NCI-H524 (cell line): ENCODE results near the gene VRK2.
A peak's percentile ranks its signal among the peaks of the same experiment; 100 is the strongest.
"Not testable (repeated sequence)": the region's sequence is repeated elsewhere in the genome, so short reads cannot be mapped to it uniquely, and the experiment has no call there.

Experiments used
- DNase-seq, 2 experiments: peaks; one replicate each; lab custom pipeline; 2025; lab: John Stamatoyannopoulos, UW

VRK2 gene

DNA sequence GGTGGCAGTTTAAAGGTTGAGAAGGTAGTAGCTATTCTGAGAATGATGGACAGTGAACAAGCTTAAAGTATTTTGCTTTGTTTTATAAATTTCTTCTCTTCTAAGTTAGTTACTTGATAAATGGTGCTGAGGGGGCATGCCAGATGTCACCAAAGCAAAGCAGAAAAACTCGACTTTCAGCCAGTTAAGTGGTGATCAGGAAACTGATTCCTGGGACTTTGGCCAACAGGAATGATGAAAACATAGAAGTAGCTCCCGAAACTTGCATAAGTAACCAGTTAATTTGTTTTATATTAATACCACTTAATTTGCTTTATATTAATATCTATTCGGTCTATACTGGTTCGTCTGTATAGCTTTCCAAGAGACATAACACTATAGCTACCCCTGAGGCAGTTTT lies 111.9 kb downstream of the VRK2 start:
- no peak for DNase-seq

GRCh38 chr2:58163913-58164312 lies 117.3 kb downstream of the VRK2 start:
- no peak for DNase-seq

GRCh38 chr2:58168130-58168529 lies 121.5 kb downstream of the VRK2 start:
- DNase-seq = not testable (repeated sequence)

DNA sequence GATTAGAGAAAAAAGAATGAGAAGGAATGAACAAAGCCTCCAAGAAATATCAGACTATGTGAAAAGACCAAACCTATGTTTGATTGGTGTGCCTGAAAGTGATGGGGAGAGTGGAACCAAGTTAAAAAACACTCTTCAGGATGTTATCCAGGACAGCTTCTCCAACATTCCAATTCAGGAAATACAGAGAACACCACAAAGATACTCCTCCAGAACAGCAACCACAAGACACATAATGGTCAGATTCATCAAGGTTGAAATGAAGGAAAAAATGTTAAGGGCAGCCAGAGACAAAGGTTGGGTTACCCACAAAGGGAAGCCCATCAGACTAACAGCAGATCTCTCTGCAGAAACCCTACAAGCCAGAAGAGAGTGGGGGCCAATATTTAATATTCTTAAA lies 123.2 kb downstream of the VRK2 start:
- DNase-seq = not testable (repeated sequence)

- DNase-seq = not testable (repeated sequence)
Observed at GRCh38 chr2:58170334-58170933, 123.8 kb downstream of the VRK2 start.

GRCh38 chr2:58171831-58172230 lies 125.2 kb downstream of the VRK2 start:
- not testable (repeated sequence) for DNase-seq

DNA sequence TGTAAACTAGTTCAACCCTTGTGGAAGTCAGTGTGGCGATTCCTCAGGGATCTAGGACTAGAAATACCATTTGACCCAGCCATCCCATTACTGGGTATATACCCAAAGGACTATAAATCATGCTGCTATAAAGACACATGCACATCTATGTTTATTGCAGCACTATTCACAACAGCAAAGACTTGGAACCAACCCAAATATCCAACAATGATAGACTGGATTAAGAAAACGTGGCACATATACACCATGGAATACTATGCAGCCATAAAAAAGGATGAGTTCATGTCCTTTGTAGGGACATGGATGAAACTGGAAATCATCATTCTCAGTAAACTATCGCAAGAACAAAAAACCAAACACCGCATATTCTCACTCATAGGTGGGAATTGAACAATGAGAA lies 130.6 kb downstream of the VRK2 start:
- not testable (repeated sequence) for DNase-seq

GRCh38 chr2:58180175-58180574 lies 133.6 kb downstream of the VRK2 start:
- not testable (repeated sequence) for DNase-seq

DNA sequence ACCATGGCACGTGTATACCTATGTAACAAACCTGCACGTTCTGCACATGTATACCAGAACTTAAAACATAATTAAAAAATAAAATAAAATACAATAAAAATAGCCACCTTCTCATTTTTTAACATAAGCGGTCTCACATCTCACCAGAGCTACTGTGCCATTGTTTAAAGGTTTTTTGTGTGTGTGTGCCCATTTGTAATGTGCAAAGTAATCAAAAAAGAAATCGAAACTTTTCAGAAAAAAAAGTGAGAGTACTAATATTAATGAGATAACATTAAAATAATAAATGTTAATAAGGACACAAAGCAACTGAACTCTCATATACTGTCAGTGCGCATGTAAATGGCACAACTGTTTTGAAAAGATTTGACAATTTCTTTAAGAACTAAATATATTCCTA lies 134.0 kb downstream of the VRK2 start:
- no peak for DNase-seq

GRCh38 chr2:58182527-58182926 lies 135.9 kb downstream of the VRK2 start:
- no peak for DNase-seq

DNA sequence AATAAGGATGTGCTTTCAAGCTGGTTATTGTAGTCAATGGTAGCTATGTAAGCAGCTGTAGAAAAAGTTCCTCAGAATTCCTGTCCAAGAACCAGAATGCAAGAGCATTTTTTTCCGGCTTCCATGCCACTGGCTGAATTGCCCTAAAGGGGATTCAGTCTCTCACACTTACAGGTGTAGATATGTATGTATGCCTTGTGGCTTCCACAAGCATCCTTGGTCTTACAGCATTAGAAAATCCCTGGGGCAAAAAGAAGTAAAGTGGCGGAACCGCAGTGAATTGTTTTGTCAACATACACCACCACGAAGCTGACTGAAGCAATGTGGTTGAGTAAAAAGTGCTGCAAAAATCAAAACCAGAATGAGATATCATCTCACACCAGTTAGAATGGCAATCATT lies 139.9 kb downstream of the VRK2 start:
- no peak for DNase-seq

- not testable (repeated sequence) for DNase-seq
Observed at GRCh38 chr2:58187022-58187421, 140.4 kb downstream of the VRK2 start.

GRCh38 chr2:58194458-58194857 lies 147.9 kb downstream of the VRK2 start:
- DNase-seq = no peak

- no peak for DNase-seq
Observed at GRCh38 chr2:58195662-58196061, 149.1 kb downstream of the VRK2 start.

DNA sequence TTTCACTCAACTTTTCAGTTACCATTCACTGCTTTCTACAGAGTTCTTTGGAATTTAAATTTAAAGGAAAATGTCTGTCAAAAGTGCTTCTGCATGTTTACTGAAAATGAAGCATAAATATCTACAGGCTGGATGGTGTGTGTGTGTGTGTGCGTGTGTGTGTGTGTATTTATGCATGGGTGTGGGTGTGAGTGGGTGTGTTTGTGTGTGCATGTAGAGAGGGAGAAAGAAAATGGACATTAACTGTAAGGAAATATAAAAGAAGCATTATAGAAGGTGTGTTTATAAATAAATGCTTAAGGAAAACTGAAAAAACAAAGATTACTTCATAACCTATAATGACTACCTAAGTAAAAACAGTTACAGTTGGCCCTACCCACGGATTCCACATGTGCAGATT lies 151.3 kb downstream of the VRK2 start:
- no peak for DNase-seq

- no peak for DNase-seq
Observed at GRCh38 chr2:58202404-58202803, 155.8 kb downstream of the VRK2 start.

DNA sequence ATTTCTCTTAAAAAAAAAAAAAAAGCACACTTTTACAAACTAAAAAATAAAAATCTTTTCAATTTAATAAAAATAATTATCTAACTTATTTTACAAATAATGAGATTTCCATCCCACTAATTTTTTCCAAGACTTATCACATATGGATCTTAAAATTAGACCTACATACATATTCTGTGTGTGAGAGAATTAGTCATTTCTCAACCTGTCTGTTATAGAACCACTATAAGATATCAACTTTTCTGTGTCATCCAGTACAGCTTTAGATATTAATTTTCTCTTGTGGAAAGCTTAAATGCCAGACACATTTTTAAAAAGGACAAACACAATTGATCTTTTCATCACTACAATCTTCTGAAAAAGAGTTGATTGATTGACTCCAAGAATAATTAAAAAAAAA lies 156.4 kb downstream of the VRK2 start:
- no peak for DNase-seq

GRCh38 chr2:58204195-58204959 lies 157.8 kb downstream of the VRK2 start:
- DNase-seq = no peak

- DNase-seq = no peak
Observed at GRCh38 chr2:58206785-58207184, 160.2 kb downstream of the VRK2 start.

GRCh38 chr2:58207189-58207588 lies 160.6 kb downstream of the VRK2 start:
- DNase-seq = peak in 1 of 2 experiments; percentile 13
